ENCODE data around the gene MCCC2.

DNA sequence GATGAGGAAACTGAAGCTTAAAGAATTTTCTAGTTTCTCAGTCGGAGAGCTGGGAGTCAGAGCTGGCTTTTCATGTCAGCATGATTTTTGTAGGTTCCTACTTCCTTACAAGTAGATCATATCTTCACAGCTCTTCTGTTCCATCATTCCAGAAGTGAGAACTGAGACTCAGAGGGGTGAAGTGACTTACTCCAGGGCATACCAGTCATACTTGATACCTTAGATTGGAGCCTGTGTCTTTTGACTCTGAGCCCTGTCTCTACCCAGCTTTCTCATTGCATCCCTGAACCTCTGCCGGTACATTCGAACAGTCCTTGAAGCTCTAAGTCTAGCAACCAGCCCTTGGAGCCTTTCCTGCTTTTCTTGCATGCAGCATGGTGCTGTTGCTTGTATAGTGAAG, 53.3 kb downstream of the MCCC2 start:
- TF ChIP-seq, protein P1, sequence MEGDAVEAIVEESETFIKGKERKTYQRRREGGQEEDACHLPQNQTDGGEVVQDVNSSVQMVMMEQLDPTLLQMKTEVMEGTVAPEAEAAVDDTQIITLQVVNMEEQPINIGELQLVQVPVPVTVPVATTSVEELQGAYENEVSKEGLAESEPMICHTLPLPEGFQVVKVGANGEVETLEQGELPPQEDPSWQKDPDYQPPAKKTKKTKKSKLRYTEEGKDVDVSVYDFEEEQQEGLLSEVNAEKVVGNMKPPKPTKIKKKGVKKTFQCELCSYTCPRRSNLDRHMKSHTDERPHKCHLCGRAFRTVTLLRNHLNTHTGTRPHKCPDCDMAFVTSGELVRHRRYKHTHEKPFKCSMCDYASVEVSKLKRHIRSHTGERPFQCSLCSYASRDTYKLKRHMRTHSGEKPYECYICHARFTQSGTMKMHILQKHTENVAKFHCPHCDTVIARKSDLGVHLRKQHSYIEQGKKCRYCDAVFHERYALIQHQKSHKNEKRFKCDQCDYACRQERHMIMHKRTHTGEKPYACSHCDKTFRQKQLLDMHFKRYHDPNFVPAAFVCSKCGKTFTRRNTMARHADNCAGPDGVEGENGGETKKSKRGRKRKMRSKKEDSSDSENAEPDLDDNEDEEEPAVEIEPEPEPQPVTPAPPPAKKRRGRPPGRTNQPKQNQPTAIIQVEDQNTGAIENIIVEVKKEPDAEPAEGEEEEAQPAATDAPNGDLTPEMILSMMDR (IDR thresholded peaks at IDR 0.05 in 8 of 11, conservative IDR thresholded peaks at IDR 0.05 in 3 of 11) = no peak
- TF ChIP-seq POLR2A (IDR thresholded peaks at IDR 0.05) = no peak

Data from spleen (tissue), 7 donors.